GM21447 (cell line): Measurements from ENCODE around the gene CCDC68.
"Not testable (repeated sequence)": the region's sequence is repeated elsewhere in the genome, so short reads cannot be mapped to it uniquely, and the experiment has no call there.

Experiments used
- ATAC-seq: cut with Tn5 transposase; IDR thresholded peaks from one replicate; pipeline ENCODE4 v1.9.1; 2021; ENCODE audit not compliant: unreplicated experiment

Gene CCDC68

GRCh38 chr18:54958704-54959625 lies at the start of gene CCDC68:
CCDC68 (minus strand) TSS chr18:54959461; CDS start chr18:54942791, 16,670 bp downstream.
- no peak for ATAC-seq

- ATAC-seq, result no peak
Observed at GRCh38 chr18:55007602-55008001, 48.3 kb upstream of the CCDC68 start.

- ATAC-seq, result no peak
Observed at GRCh38 chr18:55003695-55004094, 44.4 kb upstream of the CCDC68 start.

- ATAC-seq, result no peak
Observed at GRCh38 chr18:55002261-55002660, 43.0 kb upstream of the CCDC68 start.

- ATAC-seq, result no peak
Observed at GRCh38 chr18:55001394-55002024, 42.2 kb upstream of the CCDC68 start.

GRCh38 chr18:55000529-55000928 lies 41.3 kb upstream of the CCDC68 start:
- ATAC-seq, result no peak

- no peak for ATAC-seq
Observed at GRCh38 chr18:54999016-54999415, 39.8 kb upstream of the CCDC68 start.

- ATAC-seq, result no peak
Observed at GRCh38 chr18:54995421-54996143, 36.3 kb upstream of the CCDC68 start.

GRCh38 chr18:54991981-54992380 lies 32.7 kb upstream of the CCDC68 start:
- no peak for ATAC-seq

GRCh38 chr18:54984908-54985307 lies 25.6 kb upstream of the CCDC68 start:
- ATAC-seq, result no peak

GRCh38 chr18:54983791-54984190 lies 24.5 kb upstream of the CCDC68 start:
- ATAC-seq, result no peak

GRCh38 chr18:54983041-54983686 lies 23.9 kb upstream of the CCDC68 start:
- peak; percentile 66 for ATAC-seq

GRCh38 chr18:54981076-54981475 lies 21.8 kb upstream of the CCDC68 start:
- no peak for ATAC-seq

GRCh38 chr18:54975598-54975997 lies 16.3 kb upstream of the CCDC68 start:
- no peak for ATAC-seq

- ATAC-seq, result no peak
Observed at GRCh38 chr18:54973046-54973445, 13.8 kb upstream of the CCDC68 start.

- ATAC-seq, result no peak
Observed at GRCh38 chr18:54968807-54969206, 9.5 kb upstream of the CCDC68 start.

- not testable (repeated sequence) for ATAC-seq
Observed at GRCh38 chr18:54968237-54968636, 9.0 kb upstream of the CCDC68 start.

- ATAC-seq, result no peak
Observed at GRCh38 chr18:54967786-54968185, 8.5 kb upstream of the CCDC68 start.

GRCh38 chr18:54964741-54965140 lies 5.5 kb upstream of the CCDC68 start:
- no peak for ATAC-seq

- ATAC-seq, result no peak
Observed at GRCh38 chr18:54962919-54963645, 3.8 kb upstream of the CCDC68 start.
